Neural progenitor cell (in vitro differentiated cells): ENCODE results near the gene LTBP1. TPM values are rescaled to one million over a fixed set of nuclear protein-coding genes. Genes with fewer than 3 reads are reported as not detected.

Experiments
- DNase-seq: peaks from one replicate; pipeline ENCODE4 v3.0.0-alpha.2; 2016; ENCODE audit warnings: low spot score
- H2AFZ ChIP-seq: fragments of 200-600 bp; sonication (generic); replicated peaks from 2 replicates; pipeline ENCODE4 v1.6.1; 2016; ENCODE audit warnings: antibody characterized with exemption
- H3F3A ChIP-seq: fragments of 200-600 bp; sonication (generic); 2 replicates; pipeline ENCODE4 v1.6.1; 2016; ENCODE audit warnings: antibody characterized with exemption, low read depth
- H3K27ac ChIP-seq: fragments of 200-600 bp; sonication (generic); 2 replicates; pipeline ENCODE4 v1.5.1; 2016; ENCODE audit warnings: mild to moderate bottlenecking
- H3K27me3 ChIP-seq: fragments of 200-600 bp; sonication (generic); 2 replicates; pipeline ENCODE4 v1.6.1; 2016; ENCODE audit warnings: mild to moderate bottlenecking, moderate library complexity
- H3K36me3 ChIP-seq: fragments of 200-600 bp; sonication (generic); 2 replicates; pipeline ENCODE4 v1.5.1; 2016
- H3K4me1 ChIP-seq: fragments of 200-600 bp; sonication (generic); 2 replicates; pipeline ENCODE4 v1.6.1; 2016; ENCODE audit warnings: mixed run types
- H3K4me2 ChIP-seq: fragments of 200-600 bp; sonication (generic); 2 replicates; pipeline ENCODE4 v1.6.1; 2016
- H3K4me3 ChIP-seq: fragments of 200-600 bp; sonication (generic); 2 replicates; pipeline ENCODE4 v1.5.1; 2016
- H3K79me2 ChIP-seq: fragments of 200-600 bp; sonication (generic); 2 replicates; pipeline ENCODE4 v1.6.1; 2016; ENCODE audit warnings: low read depth
- H3K9ac ChIP-seq: fragments of 200-600 bp; sonication (generic); 2 replicates; pipeline ENCODE4 v1.6.1; 2016
- H3K9me3 ChIP-seq: fragments of 200-600 bp; sonication (generic); 2 replicates; pipeline ENCODE4 v1.5.1; 2016; ENCODE audit warnings: low read depth
- H4K20me1 ChIP-seq: fragments of 200-600 bp; sonication (generic); 2 replicates; pipeline ENCODE4 v1.6.1; 2016; ENCODE audit warnings: low read depth
- H3K27ac Mint-ChIP-seq: 3 replicates; pipeline ENCODE4 v1.8.0; 2021; ENCODE audit warnings: mixed read lengths
- H3K27me3 Mint-ChIP-seq: 2 replicates; pipeline ENCODE4 v1.8.0; 2022; ENCODE audit warnings: low read depth, mild to moderate bottlenecking, inconsistent platforms, moderate library complexity, mixed read lengths; ENCODE audit not compliant: insufficient read depth
- H3K36me3 Mint-ChIP-seq: 3 replicates; pipeline ENCODE4 v1.8.0; 2021; ENCODE audit warnings: mixed read lengths
- H3K4me1 Mint-ChIP-seq: 3 replicates; pipeline ENCODE4 v1.8.0; 2021; ENCODE audit warnings: mixed read lengths
- H3K4me3 Mint-ChIP-seq: 3 replicates; pipeline ENCODE4 v1.8.0; 2021; ENCODE audit warnings: mild to moderate bottlenecking, moderate library complexity, mixed read lengths
- H3K9me3 Mint-ChIP-seq: 3 replicates; pipeline ENCODE4 v1.8.0; 2020; ENCODE audit warnings: mixed read lengths
- CTCF ChIP-seq: fragments of 200-600 bp; sonication (generic); IDR thresholded peaks from 2 replicates; pipeline ENCODE4 v1.5.1; 2017; ENCODE audit warnings: antibody characterized with exemption, mild to moderate bottlenecking
- EZH2 ChIP-seq: fragments of 200-600 bp; sonication (generic); IDR thresholded peaks from 2 replicates; pipeline ENCODE4 v1.6.1; 2017; ENCODE audit warnings: antibody characterized with exemption, mild to moderate bottlenecking, moderate library complexity
- EZH2phosphoT487 ChIP-seq: fragments of 200-600 bp; sonication (generic); IDR thresholded peaks from 2 replicates; pipeline ENCODE4 v1.6.1; 2017; ENCODE audit warnings: antibody characterized with exemption
- total RNA-seq: library from RNA; depleted of rRNA; stranded (reverse); fragments of >200 nt; gene quantifications from 2 replicates; pipeline ENCODE4 v1.2.3, GENCODE V29; 2015; ENCODE audit warnings: low replicate concordance

The LTBP1 gene
- total RNA-seq, 1 donor from 2014 or later, result 50.5 TPM

GRCh38 chr2:33221046-33221784, 274.5 kb downstream of the LTBP1 start:
- H3K4me1 Mint-ChIP-seq, result peaks cover 6% of the 10 kb centered on the region
- H3K36me3 Mint-ChIP-seq, result peaks cover 3% of the 10 kb centered on the region
- H3K4me3 ChIP-seq, result no peak overlapping the region
- no peak overlapping the region for H3K4me3 Mint-ChIP-seq
- no peaks in the 10 kb centered on the region for H3K27me3 ChIP-seq
- no peaks in the 10 kb centered on the region for H3K36me3 ChIP-seq
- no peak overlapping the region for H3K9ac ChIP-seq
- H2AFZ ChIP-seq, result no peak overlapping the region
- DNase-seq, result no peak
- no peaks in the 10 kb centered on the region for H3K27me3 Mint-ChIP-seq
- no peak overlapping the region for H3K27ac ChIP-seq
- TF ChIP-seq CTCF, result no peak
- TF ChIP-seq EZH2, result no peak
- no peak for TF ChIP-seq EZH2phosphoT487
- H3K9me3 ChIP-seq, result no peaks in the 10 kb centered on the region
- no peaks in the 10 kb centered on the region for H3F3A ChIP-seq
- no peaks in the 10 kb centered on the region for H4K20me1 ChIP-seq
- no peak overlapping the region for H3K27ac Mint-ChIP-seq
- H3K4me2 ChIP-seq, result no peak overlapping the region
- H3K9me3 Mint-ChIP-seq, result peaks cover 2% of the 10 kb centered on the region
- no peaks in the 10 kb centered on the region for H3K4me1 ChIP-seq
- H3K79me2 ChIP-seq, result no peaks in the 10 kb centered on the region

- Mint-ChIP-seq H3K9me3 (peaks cover 2% of the 10 kb centered on the region), H3K27ac (no peak overlapping the region), H3K4me3 (no peak overlapping the region), H3K27me3 (no peaks in the 10 kb centered on the region), H3K4me1 (peaks cover 4% of the 10 kb centered on the region), H3K36me3 (peaks cover 3% of the 10 kb centered on the region)
- no peak for DNase-seq
- Histone ChIP-seq H3K4me3 (no peak overlapping the region), H3K4me2 (no peak overlapping the region), H3K27me3 (no peaks in the 10 kb centered on the region), H3F3A (no peaks in the 10 kb centered on the region), H2AFZ (no peak overlapping the region), H3K36me3 (no peaks in the 10 kb centered on the region), H4K20me1 (no peaks in the 10 kb centered on the region), H3K9me3 (no peaks in the 10 kb centered on the region), H3K27ac (no peak overlapping the region), H3K9ac (no peak overlapping the region), H3K4me1 (no peaks in the 10 kb centered on the region), H3K79me2 (no peaks in the 10 kb centered on the region)
- no peak for TF ChIP-seq CTCF
- TF ChIP-seq EZH2, result no peak
Measured at GRCh38 chr2:33222309-33222708, 275.6 kb downstream of the LTBP1 start.

- DNase-seq, result no peak
- H3K9me3 ChIP-seq, result no peaks in the 10 kb centered on the region
- H3K4me1 Mint-ChIP-seq, result no peaks in the 10 kb centered on the region
- no peak overlapping the region for H3K4me2 ChIP-seq
- peaks cover 2% of the 10 kb centered on the region for H3K9me3 Mint-ChIP-seq
- H4K20me1 ChIP-seq, result no peaks in the 10 kb centered on the region
- TF ChIP-seq EZH2 (no peak), EZH2phosphoT487 (no peak), CTCF (no peak)
- H3K79me2 ChIP-seq, result no peaks in the 10 kb centered on the region
- no peak overlapping the region for H3K9ac ChIP-seq
- no peaks in the 10 kb centered on the region for H3F3A ChIP-seq
- H3K27me3 Mint-ChIP-seq, result no peaks in the 10 kb centered on the region
- H3K27ac Mint-ChIP-seq, result no peak overlapping the region
- H3K36me3 Mint-ChIP-seq, result peaks cover 3% of the 10 kb centered on the region
- no peaks in the 10 kb centered on the region for H3K36me3 ChIP-seq
- no peak overlapping the region for H2AFZ ChIP-seq
- no peak overlapping the region for H3K4me3 ChIP-seq
- no peak overlapping the region for H3K4me3 Mint-ChIP-seq
- no peaks in the 10 kb centered on the region for H3K27me3 ChIP-seq
- H3K4me1 ChIP-seq, result no peaks in the 10 kb centered on the region
- no peak overlapping the region for H3K27ac ChIP-seq
Measured at GRCh38 chr2:33223856-33224255, 277.1 kb downstream of the LTBP1 start.
